SK-MEL-5 (cell line): Measurements from ENCODE around the gene GRID2. TPM values are rescaled to one million over a fixed set of nuclear protein-coding genes. Genes with fewer than 3 reads are reported as not detected.

Experiments used
- DNase-seq: peaks from one replicate; pipeline ENCODE4 v3.0.0-alpha.2; 2016; ENCODE audit warnings: low read depth, low spot score
- in situ Hi-C: cut with HindIII; loops from 2 replicates; pipeline ENCODE4 v1.10.0; 2016; ENCODE audit warnings: low sequenced_read_pairs, high pct_unique_total_duplicates, low pct_unique_long_range_greater_than_20kb
- total RNA-seq: library from RNA; depleted of rRNA; stranded (reverse); fragments of >200 nt; shearing (Covaris generic); gene quantifications from 2 replicates; pipeline ENCODE4 v1.2.3, GENCODE V29; 2014

GRID2 gene
- total RNA-seq, 1 experiment from 2014 or later, result not detected

DNA sequence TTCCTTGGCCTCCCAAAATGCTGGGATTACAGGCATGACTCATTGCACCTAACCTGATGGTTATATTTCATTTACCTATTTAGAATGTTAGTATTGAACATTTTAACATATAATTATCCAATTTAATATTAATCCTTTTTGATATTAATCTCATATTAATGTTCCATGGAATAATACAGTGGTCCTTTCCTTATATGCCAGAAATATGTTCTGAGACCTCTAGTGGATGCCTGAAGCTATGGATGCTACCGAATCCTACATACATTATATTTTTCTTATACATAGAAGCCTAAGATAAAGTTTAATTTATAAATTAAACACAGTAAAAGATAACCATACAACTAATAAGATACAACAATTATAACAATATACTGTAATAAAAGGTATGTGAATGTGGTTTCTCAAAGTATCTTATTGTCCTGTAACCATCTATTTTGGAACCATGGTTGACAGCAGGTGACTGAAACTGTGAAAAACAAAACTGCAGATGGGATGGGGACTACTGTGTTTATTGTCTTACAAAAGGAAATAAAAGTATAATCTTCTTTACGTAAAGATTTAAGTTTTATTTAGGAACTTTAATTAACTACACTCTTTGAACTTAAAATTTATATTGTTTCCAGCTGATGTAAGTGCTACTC, 431.4 kb downstream of the GRID2 start:
- no peak for DNase-seq
- in situ Hi-C loops, result no loop called here

DNA sequence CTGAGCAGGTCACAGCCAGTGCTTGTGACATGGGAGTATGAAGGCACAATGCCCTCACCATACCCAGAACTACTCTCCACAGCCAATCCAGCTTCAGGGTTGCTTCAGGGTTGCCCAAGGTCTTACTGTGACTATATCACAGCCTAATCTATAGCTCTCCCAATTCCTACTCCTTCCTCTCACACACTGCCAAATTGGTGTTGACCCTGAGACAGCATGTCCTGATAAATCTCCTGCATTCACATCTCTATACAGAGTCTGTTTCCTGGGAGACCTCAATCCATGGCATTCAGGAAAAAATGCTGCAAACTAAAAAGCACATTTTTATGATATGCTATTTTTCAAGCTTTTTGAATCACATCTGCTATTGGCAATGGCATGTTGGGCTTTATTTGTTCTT, 456.7 kb downstream of the GRID2 start:
- DNase-seq, result no peak
- in situ Hi-C loops, result no loop called here

DNA sequence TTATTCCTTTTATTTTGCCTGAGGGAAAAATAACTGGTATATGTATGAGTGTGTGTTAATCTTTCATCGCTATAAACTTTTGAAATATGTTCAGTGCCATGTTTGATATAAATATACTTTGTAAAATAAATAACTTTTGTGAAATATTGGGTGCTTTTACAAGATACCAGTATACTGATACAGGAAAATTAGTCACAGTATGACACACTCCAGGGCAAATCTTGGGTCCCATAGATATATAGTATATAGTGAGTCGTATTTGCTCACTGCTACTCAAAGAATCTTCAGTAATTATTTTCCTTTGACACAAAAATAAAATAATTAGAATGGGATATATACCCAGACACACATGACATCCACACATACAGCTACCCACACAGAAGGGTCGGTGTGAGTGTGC, 472.3 kb downstream of the GRID2 start:
- no peak for DNase-seq
- in situ Hi-C loops, result no loop called here

DNA sequence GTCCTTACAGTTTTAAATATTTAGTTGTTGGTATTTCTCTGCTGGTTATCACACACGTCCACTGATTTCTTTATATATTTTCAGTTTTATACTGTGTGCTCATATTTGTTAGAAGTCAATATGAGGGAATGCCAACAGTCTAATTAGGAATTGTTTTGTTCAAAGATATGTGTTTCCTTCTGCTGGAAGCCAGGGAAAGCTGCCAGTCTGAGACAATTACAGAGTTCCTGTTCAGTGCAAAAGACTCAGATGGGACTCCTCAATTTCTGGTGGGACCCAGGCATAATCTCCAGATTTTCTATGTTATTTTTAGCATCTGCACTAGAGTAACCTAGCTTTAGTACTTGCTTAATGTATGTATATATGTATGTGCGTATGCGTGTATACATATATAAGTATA, 486.0 kb downstream of the GRID2 start:
- in situ Hi-C loops, result no loop called here
- no peak for DNase-seq

DNA sequence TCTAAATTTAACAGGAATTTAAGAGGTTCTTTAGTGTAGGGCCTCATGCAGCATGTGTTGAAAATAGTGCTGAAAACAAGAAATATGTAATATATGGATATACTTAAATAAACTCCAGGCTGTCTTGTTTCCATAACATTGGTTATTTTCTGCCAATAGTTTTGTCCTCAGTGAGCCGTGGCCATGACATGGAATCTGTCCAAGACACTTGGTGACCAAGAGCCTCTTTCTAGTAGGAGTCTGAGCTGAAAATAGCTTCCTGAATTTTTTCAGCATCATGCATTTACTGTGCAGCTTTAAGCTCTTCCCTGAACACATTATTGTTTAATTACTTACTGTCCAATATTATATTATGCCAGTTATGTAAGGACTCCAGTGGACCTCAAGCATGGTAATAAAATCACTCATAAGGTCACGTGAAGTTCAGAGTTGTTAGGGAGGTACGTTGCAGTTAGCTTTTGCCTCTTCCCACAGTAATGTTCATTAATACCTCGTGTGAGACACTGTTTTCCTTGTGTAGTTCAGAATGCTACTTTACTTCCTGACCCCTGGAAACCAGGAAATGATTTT, 488.2 kb downstream of the GRID2 start:
- in situ Hi-C loops, result no loop called here
- DNase-seq, result no peak

DNA sequence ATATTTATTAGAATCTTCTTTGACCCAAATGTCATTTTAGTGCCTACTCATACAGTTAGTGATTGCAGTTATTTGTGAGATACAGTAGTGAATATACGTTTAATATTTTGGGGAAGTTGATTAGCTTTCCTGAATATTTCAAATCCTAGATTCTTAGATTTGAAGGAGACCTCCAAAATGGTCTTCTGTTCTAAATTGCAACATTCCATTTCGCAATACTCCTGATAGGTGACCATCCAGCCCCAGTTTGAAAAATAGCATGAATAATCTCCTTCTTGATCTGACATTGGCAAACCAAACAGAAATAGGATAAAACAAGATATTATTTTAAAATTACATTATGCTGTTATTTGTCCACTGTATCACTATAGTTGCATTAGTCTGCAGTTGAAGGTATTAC, 505.6 kb downstream of the GRID2 start:
- in situ Hi-C loops, result no loop called here

DNA sequence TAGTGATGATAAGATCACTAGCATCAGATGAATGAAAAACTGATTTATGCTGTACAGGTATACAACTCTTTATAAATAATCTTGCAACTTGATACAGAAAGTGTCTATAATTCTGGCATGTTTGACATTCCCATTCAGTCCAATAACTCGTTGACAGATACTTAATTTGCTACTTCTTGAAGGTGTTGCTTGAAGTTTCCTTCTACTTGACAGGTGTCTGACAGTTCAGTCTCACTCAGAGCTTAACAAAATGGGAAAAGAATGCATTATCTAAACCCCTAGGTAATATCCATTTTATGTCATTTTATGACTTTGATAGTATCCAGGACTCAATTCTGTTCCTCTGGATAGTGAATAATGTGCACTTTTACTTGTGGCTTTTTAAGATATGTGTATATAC, 508.9 kb downstream of the GRID2 start:
- no peak for DNase-seq
- in situ Hi-C loops, result no loop called here

More for the DNA sequence above, 505.6 kb downstream of the GRID2 start:
- no peak for DNase-seq

DNA sequence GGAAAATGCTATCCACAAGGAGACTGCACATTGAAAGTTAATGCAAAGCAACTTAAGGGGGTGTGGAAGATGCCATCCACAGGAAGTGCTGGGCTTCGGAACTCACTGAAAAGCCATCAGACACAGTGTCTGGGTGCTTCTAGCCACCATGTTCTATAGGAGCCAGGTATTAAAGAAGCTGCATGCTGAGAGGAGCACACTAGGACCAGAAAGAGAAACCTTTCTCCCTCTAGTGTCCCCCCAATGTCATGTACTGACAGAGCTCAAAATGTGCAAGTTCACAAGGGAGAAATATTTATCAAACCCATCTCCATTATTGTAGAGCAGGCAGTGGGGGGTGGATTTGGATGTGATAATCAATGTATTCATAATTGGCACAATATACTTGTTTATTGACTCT, 510.9 kb downstream of the GRID2 start:
- in situ Hi-C loops, result no loop called here
- DNase-seq, result no peak

DNA sequence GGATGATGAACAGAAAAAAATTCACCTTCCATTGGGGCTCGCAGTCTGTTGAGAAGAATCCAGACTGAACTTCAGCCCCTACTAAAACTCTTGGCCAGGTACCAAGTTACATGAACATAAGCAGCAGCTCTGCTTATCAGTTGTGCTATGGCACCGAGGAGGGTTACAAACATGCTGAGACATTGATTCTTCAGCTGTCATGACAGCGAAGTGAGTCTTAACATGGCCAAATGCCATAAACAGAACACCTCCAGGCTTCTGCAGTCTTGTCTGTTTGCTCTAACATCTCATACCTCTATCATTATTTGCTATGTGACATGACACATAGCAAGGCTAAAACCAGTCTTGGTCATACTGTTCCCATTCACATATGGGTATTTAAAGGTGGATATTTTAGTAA, 521.5 kb downstream of the GRID2 start:
- no peak for DNase-seq
- in situ Hi-C loops, result no loop called here

DNA sequence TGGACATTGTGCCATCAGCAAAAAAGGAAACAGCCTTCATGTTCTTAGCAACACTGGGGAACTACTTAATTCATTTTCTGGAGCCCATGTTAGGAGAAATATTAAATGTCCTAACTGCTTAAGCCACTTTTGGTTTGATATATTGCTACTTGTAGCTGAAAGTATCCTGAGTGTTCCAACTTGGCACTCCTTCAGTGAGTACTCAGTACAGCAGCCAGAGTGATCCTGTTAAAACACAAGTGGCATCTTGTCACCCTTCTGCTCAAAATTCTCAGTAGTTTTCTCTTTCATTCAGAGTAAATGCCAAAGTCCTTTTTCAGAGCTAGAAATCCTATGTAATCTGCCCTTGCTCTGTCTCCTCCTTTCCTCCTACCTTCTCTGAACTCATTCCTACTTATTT, 522.0 kb downstream of the GRID2 start:
- in situ Hi-C loops, result no loop called here
- no peak for DNase-seq

DNA sequence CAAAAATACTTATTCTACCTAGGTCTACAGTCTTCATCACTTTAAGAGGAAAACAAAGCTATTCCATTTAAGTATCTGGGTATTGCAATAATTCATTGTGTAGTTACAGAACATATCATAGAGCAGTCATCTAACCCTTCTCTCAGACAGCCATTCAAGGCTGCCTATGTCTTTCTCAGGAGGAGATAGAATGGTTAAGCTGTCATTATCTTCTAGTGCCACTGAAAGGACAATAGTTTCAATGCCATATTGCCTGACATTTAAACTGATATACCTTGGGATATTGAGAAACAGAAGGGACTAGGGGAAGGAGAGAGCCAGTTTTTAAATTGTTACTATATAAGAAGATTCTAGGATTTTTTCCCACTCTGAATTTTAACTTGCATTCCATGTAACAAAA, 527.0 kb downstream of the GRID2 start:
- DNase-seq, result no peak
- in situ Hi-C loops, result no loop called here

DNA sequence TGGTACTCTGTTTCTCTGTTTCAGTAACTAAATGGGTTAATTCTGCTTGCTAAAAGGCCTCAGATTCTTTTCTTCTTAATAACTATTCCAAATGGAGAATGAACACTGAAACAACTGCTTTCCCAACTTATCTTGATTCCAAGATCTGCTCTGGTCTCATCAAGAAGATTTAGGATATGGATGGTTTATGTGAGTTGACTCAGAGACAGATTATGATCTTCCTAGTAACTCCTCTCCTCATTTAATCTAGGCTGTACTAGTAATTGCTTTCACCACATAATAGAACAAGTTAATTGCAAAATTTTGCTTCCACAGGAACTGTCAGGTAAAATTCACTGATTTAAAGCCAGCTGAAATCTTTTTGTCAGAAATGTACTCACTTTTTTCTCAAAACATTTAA, 537.1 kb downstream of the GRID2 start:
- no peak for DNase-seq
- in situ Hi-C loops, result no loop called here

DNA sequence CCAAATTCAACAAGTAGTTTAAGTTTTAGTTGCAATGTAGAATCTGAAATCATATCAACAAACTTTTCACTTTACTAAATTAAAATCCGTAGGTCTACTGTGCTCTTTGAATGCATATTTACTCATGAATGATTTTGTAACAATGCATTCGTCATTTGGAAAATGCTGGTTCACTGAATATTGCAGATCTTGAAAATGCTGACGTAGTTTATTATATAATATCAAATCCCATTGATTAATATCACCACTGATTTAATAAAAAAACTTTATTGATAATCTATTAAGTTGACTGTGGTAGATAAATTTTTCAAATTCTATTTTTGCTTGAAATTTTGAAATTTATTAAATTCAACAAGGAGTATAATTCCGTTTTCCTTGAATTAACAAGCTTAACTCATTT, 540.0 kb downstream of the GRID2 start:
- in situ Hi-C loops, result no loop called here
- no peak for DNase-seq

DNA sequence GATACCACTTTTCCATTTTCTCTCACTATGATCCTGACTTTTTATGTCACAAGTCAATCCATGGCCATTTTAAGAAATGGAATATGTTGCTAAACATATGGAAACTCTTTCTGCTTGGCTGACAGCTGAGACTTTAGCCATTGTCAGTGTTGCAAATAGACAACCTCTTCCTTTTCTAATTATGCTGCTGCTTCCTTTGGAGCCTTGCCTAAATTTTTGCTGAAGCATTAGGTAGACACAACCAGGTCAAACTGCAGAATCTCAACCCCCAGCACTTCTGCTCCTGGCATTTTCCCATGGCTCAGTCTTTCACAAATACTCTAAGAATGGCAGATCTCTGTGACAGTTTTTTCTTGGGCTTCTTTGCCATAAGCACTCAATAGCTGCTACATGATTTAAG, 543.3 kb downstream of the GRID2 start:
- no peak for DNase-seq
- in situ Hi-C loops, result no loop called here

DNA sequence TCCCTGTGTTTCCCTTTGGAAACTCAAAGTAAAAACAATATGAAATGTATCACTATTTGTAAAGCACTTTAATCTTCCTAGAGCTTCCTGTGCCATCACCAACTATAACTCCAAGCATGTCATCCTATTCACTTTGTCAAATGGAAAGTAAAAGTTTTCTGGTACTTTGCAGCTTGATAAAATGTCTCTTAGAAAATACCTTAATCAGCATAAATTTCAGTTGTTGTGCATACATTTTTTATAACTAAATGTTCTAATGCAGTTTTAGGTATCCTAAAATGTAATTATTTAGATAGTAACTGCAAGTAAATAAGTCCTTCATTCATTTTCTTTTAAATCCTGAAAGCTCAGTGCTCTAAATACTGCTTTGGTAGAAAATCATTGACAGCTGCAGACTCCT, 558.7 kb downstream of the GRID2 start:
- in situ Hi-C loops, result no loop called here
- DNase-seq, result no peak

DNA sequence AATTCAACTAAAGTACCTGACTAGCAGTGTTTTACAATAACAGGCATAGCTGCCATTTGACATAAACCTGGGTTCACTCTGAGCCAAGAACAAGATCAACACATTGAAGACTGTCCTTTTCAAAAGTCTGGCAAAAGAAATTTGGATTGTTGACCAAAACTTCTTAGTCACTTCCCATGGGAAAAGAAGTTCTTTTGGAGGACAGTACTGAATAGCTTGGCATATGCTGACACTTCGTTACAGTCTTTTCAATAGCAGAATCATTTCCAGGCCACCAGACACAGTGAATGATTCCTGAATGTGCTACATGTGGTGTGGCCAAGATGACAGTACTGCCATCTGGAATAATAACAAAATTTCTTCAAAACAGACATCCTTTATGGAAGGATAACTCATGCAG, 560.3 kb downstream of the GRID2 start:
- in situ Hi-C loops, result no loop called here
- no peak for DNase-seq

DNA sequence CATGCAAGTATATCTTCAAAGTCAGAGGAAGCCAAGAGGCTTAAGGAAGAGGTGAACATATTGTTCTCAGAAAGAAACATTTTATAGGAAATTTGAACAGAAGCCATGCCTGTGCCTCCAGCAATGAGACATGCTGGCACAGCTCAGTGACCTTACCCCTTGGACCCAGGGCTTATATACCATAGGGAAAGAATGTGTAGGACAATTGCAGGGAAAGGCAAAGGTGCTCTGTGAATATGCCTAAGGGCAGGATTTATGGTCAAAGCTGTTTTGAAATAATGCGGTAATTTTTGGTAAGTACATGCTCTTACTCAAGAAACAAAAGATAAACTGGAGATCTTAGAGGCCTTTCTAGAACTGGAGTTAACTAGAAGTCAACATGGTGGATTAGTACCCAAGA, 568.8 kb downstream of the GRID2 start:
- in situ Hi-C loops, result no loop called here
- no peak for DNase-seq

DNA sequence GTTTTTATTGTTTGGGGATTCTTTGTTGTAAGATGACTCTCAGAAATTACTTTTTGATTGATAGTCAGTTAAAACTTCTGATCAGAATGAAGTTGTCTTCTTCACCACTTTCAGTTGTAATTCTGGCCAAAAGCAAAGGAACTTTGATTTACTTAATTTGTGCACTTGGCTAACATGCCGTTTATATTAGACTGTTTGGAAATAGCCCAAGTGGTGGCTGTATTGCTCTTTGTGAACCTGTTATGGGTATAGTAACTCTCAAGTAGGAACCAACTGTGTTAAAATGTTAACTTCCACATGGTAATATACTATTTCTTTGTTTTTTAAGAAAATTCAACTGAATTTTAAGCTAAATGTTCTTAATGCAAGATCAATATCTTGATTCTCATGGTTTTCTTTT, 581.9 kb downstream of the GRID2 start:
- in situ Hi-C loops, result no loop called here
- no peak for DNase-seq

DNA sequence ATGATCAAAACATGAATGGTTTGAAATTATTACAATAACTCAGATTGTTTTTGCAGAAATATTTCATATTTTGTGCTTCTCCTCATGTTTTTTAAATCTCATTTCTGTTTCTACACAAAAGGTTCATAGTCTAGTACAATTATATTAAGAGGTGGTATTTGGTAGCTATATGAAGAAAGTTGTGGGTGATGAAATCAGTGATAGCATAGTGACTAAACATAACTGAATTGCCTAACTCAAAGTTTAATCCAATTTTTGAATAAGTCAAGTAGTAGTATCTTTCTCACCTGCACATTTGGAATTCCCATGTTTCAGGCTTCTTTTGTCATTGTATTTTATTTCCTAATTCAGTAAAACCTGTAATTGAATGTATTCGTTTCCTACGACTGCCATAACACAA, 648.7 kb downstream of the GRID2 start:
- in situ Hi-C loops, result no loop called here
- no peak for DNase-seq

DNA sequence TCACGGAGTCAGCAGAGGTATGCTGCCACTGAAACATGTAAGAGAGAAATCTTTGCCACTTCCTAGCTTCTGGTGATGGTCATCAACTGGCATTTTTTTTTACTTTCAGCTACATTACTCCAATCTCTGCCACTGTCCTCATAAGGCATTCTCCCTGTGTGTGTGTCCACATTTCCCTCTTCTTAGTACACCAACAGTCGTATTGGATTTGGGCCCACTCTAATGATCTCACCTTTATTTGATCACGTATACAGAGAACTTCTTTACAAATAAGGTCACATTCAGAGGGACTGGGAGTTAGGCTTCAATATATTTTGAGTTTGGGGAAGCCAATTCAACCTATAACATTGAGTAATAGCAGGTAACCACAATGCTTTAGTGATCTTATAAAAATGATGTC, 649.1 kb downstream of the GRID2 start:
- no peak for DNase-seq
- in situ Hi-C loops, result no loop called here
